ENCODE measurements around the gene CYP2U1. TPM values are rescaled to one million over a fixed set of nuclear protein-coding genes. Genes with fewer than 3 reads are reported as not detected.

Gene CYP2U1
- total and polyA plus RNA-seq, 2 experiments from 2014 or later, result 3.2 to 9.9 TPM

DNA sequence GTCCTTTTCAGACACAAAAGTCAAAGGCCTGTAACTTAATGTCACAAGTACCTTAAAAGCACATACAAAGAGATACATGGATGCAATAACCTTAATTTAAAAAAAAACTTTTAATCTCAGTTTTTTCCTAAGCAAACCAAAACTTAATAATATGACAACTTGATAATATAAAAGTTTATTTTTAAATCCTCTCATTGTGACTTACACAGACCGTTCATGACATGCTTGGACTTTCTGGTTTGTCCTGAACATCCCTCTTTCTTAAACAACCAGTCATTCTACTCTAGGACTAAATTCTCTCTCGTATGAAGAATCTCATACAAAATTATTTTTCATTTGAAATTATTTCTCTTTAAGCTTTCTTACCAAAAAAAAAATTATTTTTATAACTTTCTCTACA, 43.1 kb upstream of the CYP2U1 start (continued):
- no peak for TF ChIP-seq ZNF462 (CRISPR knock-in tag; IDR thresholded peaks at IDR 0.05)

DNA sequence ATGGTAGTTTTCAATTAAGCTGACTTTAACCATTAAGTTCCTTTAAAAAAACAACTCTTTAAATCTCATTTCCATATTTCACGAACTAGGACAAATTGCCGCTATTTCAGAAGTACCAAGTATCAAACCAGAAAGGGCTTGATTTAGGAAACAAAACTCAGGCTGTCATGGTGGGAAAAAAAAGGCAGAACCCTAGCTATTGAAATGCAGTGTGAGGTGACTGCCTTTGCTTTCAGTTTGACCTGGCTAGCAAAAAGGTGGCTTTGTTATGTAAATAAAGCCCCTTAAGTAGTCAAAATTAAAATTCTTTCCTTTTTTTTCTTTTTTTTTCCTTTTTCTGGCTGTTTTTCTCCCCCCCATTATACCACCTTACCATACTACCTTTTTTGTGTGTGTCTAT, 40.6 kb upstream of the CYP2U1 start:
- Mint-ChIP-seq H3K4me3 (no peak overlapping the region), H3K27me3 (ENCODE audit: insufficient read depth, low read depth, poor library complexity) (peaks cover 6% of the 10 kb centered on the region), H3K36me3 (ENCODE audit: low read depth) (peaks cover 63% of the 10 kb centered on the region), H3K4me1 (peaks cover 5% of the 10 kb centered on the region), H3K27ac (peak overlapping the region; percentile 86), H3K9me3 (peaks cover 69% of the 10 kb centered on the region)
- no peak overlapping the region for H3K4me2 ChIP-seq
- TF ChIP-seq EZH2 (IDR thresholded peaks at IDR 0.05; ENCODE audit: low read depth, unreplicated experiment), result no peak
- TF ChIP-seq NANOG (IDR thresholded peaks at IDR 0.05; ENCODE audit: borderline replicate concordance), result peak; percentile 70; the same call in 1 of the 2 replicates
- no peak for TF ChIP-seq JUNB (IDR thresholded peaks at IDR 0.05; ENCODE audit: unreplicated experiment)
- no peak for TF ChIP-seq ZNF462 (CRISPR knock-in tag; IDR thresholded peaks at IDR 0.05)
- no peak for TF ChIP-seq EZH2phosphoT487 (IDR thresholded peaks at IDR 0.05; ENCODE audit: unreplicated experiment)
- TF ChIP-seq CREB1 (CRISPR knock-in tag; IDR thresholded peaks at IDR 0.05; ENCODE audit: low read depth), result no peak
- peaks cover 4% of the 10 kb centered on the region; the same call in 1 of the 2 replicates for H3F3A ChIP-seq (replicated peaks; ENCODE audit: low read depth)
- ATAC-seq (peak; percentile 88), DNase-seq (ENCODE audit: low spot score) (peak; percentile 85)
- peaks cover 35% of the 10 kb centered on the region for H3K36me3 ChIP-seq (ENCODE audit: insufficient read depth)
- peak overlapping the region; percentile 78 for H3K27ac ChIP-seq (ENCODE audit: low read depth)
- peaks cover 19% of the 10 kb centered on the region for H3K9me2 ChIP-seq (ENCODE audit: insufficient read depth)
- no peaks in the 10 kb centered on the region for H3K4me1 ChIP-seq (ENCODE audit: insufficient read depth)
- H3K27me3 ChIP-seq (ENCODE audit: insufficient read depth), result no peaks in the 10 kb centered on the region
- no peaks in the 10 kb centered on the region for H4K20me1 ChIP-seq (replicated peaks; ENCODE audit: insufficient read depth)
- H2AFZ ChIP-seq, result no peak overlapping the region
- H3K4me3 ChIP-seq, result no peak overlapping the region
- no peaks in the 10 kb centered on the region for H3K79me2 ChIP-seq (replicated peaks; ENCODE audit: insufficient read depth)
